ENCODE data around the gene CTR9.
A peak's percentile ranks its signal among the peaks of the same experiment; 100 is the strongest.
"Not testable (repeated sequence)": the region's sequence is repeated elsewhere in the genome, so short reads cannot be mapped to it uniquely, and the experiment has no call there.

The CTR9 gene

GRCh38 chr11:10784232-10785145, 33.4 kb downstream of the CTR9 start:
- DNase-seq: no peak

DNA sequence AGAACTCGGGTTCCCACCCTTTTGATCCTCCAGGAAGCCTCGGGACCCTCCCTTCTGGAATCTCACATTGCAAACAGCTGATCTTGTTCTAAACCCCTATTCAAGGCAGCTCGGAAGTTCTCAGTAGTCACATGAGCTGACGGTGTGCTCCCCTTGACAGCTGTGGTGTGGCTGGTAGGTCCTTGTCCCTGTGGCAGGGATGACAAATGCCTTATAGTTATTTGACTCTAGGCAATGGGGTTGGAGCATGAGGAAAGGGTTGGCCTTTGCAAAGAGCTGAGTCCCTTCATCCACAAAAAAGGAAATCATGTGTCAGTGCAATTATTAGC, 34.1 kb downstream of the CTR9 start:
- no peak for DNase-seq

- no peak for DNase-seq
Measured at GRCh38 chr11:10786451-10786850, 35.4 kb downstream of the CTR9 start.

DNA sequence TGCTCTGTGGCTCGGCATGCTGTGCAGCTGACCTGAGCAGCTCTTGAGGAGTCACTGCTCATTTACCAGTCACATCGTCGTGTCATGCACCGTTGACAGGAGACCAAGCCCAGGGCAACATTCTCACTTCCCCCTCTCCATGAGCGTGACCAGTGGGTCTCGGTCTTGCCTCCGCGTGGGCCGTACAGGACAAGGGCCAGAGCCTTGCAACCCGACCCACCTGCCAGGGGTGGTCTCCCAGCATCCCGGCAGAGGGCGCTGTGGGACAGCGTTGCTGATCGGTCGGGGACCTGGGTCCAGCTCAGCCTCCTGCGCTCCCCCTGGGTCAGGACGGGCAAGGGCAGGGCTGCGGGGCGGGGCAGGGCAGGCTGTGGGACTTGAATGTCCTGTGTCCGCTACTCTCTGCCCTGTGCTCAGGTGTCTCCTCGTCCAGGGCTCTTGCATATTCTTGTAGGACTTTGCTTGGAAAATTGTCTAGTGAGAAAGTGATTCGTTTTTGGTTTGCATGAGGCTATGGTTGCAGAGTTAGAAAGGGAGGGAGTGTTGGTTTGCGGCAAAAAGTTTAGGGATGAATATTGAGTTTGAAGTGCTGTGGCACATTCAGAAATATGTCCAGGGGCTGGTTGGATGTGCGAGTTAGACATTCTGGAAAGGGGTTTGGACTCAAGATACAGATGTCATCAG, 41.5 kb downstream of the CTR9 start:
- DNase-seq: no peak

GRCh38 chr11:10793470-10794255, 42.6 kb downstream of the CTR9 start:
- DNase-seq: no peak

GRCh38 chr11:10796191-10796590, 45.1 kb downstream of the CTR9 start:
- DNase-seq: no peak

DNA sequence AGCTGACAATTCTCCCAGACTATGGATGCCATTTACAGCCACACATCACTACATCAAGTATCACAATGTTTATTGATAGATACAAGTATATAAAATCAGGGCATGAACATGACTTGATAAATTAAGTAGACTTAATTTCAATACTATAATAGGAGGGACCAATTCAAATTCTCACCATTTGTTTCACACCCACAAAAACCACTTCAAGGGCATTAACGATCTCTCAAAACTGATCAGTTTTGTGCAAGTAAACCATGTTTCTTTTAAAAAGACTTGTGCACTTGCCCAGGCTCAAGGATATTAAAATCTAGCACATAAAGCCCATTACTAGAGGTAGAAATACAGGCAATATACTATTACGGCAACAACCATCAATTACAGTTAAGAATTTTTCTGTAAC, 46.0 kb downstream of the CTR9 start:
- no peak for DNase-seq

DNA sequence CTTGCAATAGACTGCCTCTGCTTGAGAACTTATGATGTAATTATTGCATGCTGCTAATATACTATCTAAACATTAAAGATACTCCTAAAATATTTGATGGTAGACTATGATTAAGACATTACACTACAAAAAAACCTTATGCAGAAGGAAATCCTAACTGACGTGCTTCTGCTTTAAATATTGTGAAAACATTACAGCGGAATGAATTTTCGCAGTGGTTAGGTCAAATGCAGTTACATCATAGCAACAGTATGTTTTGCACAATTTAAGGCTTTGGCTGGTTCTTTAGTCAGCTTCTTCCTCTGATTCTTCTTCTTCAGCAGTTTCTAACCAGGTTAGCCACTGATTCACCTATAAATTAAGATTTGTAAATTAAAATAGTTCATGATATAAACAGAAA, 46.5 kb downstream of the CTR9 start:
- no peak for DNase-seq

DNA sequence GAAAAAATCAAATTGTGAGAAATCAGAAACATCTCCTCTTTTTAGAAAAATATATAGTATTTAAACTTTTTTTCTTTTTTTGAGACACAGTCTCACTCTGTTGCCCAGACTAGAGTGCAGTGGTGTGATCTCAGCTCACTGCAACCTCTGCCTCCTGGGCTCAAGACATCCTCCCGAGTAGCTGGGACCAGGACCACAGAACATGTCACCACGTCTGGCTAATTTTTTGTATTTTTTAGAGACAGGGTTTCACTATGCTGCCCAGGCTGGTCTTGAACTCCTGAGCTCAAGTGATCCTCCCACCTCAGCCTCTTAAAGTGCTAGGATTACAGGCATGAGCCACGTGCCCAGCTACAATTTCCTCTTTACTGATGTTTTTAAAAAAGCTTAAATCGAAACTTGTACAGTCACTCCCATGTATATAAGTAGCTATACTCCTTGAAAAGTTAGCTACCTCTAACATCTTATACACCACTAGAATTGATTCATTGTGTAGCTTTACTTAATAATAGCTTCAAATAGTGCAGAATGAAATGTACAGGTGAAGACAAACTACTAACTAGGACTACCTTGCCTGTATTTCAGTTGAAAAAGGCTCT, 47.4 kb downstream of the CTR9 start:
- no peak for DNase-seq

GRCh38 chr11:10800292-10800691, 49.2 kb downstream of the CTR9 start:
- no peak for DNase-seq

- DNase-seq: no peak
Measured at GRCh38 chr11:10803676-10804075, 52.6 kb downstream of the CTR9 start.

DNA sequence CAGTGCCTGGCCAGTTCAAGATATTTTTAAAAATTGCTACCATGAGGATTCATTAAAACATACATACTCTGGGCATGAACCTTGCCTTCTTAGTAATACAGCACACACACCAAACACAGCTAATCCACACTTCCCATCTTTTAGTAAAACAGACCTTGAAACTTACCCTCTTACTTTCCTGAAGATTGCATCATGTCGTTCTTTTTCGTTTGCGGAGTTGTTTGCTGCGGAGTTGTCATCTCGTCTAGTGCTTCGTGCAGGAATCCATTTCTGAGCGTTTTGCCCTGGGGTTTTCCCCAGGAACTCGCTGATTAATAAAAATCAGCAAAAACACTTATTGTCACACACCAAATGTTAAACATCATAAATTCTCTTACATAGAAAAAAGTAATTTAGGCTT, 54.7 kb downstream of the CTR9 start:
- no peak for DNase-seq

GRCh38 chr11:10806206-10806605, 55.2 kb downstream of the CTR9 start:
- no peak for DNase-seq

GRCh38 chr11:10807493-10808234, 56.6 kb downstream of the CTR9 start:
- no peak for DNase-seq

DNA sequence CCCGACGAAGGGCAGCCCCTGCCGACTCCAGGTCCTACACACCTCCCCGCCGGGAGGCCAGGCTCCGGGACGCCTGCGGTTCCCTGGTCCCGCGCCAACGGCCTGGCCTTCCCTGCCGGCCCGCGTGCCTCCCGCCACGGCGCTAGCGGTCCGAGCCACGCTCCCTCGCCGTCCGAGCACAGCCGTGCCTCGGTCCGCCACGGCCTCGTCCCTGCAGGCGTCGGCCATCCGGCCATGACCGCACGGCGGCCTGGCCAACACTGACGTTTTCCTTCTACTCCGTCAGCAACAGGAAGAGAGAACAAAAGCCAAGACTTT, 57.1 kb downstream of the CTR9 start:
- DNase-seq: no peak

DNA sequence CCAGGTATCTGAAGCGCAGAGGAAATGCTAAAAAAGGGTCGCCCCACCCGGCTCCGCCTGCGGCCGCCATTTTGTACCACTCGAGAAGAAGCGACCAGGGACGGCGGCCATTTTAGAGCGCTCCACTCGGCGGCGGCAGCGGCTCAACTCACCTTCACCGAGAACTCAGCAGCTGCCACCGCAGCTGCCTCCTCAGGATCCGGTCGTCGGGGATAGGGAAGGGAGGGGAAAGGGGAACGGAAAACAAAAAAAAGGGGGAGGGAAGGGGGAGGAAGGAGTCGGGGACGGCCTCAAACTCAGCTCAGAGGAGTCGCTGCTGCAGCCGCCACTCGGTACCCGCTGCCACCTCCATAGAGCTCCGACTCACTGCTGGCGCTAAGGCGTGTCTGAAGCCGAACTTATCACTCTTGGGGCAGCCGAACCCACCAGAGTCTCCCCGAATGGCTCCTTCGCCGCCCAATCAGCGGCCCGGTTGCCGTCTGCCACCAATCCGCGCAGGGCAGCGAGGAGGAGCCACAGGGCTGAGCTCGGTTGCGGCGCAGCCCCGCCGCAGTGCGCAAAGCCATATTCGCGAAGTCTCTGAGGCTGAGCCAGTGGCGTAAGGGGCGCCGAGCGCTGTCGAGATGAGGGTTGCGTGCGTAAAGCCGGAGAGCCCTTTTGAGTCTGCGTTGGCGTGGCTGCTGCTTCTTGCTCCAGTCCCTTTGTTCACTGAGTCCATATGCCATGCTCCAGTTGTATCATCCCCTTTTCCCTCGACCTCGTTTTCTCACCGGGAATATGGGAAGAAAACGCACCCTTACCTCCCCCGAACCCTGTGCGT, 57.7 kb downstream of the CTR9 start, which contains the start of gene EIF4G2:
EIF4G2 (minus strand) TSS at position 374 of the 820 bp plus-strand sequence.
- DNase-seq: peak; percentile 95

DNA sequence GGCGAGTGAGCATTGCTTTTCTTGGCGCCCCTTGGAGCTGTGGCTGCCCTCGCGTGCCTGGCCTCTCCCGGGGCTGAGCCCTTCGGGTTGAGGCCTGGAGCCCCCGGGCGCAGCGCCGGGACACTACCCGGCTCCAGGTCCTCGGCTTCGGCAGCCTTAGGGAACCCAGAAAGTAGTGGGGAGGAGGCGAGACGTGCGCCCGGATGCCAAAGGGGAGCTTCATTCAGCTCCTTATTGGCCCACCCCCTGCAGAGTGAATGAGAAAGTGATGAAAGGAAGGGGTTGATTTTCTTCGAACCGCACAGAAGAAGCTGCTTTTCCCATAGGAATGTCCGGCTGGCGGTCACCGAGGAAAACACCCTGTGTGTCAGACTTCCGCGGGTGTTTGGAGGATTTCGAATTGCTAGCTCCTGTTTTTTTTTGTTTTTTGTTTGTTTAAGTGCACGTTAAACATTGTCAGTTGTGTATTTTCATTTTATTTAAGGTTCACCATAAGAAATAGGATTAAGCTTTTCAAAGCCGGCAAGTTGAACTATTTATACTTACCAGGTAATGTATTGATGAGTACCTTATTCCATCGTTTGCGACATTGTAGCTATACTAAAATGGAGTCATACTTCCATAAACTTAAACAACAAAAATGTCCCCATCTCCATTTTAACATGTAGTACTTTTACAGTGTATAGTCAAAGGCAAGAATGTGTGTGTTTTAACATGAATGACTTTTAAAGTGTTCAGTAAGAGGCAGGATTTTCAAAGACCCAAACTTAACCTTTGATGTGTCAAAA, 58.5 kb downstream of the CTR9 start:
- no peak for DNase-seq

DNA sequence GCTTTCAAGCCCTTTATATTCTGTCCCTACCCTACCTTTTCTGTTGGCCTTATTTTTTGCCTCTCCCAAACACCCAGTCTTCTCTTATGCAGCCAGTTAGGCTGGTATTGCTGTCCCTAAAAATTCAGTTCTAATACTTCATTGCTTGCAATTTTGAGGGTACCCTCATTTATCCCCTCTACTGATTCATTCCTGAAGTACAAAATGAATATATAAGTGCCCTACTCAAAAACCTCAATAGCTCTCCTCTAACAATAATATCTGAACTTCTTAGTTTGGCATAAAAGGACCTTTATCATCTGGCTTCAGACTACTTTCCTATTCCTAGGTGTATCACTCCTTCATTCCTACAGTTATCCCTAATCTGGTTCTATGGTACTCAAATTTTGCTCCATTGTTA, 62.9 kb downstream of the CTR9 start:
- no peak for DNase-seq

GRCh38 chr11:10818594-10818993, 67.5 kb downstream of the CTR9 start:
- no peak for DNase-seq

GRCh38 chr11:10822491-10822890, 71.4 kb downstream of the CTR9 start:
- not testable (repeated sequence) for DNase-seq

GRCh38 chr11:10823152-10823579, 72.1 kb downstream of the CTR9 start:
- DNase-seq: no peak
